K562 treated with DMSO at 1 percent for 4 hours (cell line): ENCODE results near the gene GNAQ. TPM values are rescaled to one million over a fixed set of nuclear protein-coding genes. Genes with fewer than 3 reads are reported as not detected.

Experiments
- total RNA-seq: library from RNA; unstranded; fragments of 300-600 nt; gene quantifications from 2 replicates; pipeline ENCODE4 v1.2.3, GENCODE V29; 2022; ENCODE audit not compliant: insufficient read depth

GNAQ gene
- 3.5 and 5.2 TPM in 2 replicates for total RNA-seq

GRCh38 chr9:78031444-78031892 lies at the start of gene GNAQ:
TSS of gene GNAQ (minus strand) at chr9:78031811. CDS start at chr9:78031235, 576 bp downstream.

Other genes with a start within 250 kb of the GNAQ start
- gene CEP78, start 204.3 kb upstream of the GNAQ start, total RNA-seq: 5.3 TPM in 2 replicates